ENCODE results near the gene SMKR1.

Gene SMKR1

DNA sequence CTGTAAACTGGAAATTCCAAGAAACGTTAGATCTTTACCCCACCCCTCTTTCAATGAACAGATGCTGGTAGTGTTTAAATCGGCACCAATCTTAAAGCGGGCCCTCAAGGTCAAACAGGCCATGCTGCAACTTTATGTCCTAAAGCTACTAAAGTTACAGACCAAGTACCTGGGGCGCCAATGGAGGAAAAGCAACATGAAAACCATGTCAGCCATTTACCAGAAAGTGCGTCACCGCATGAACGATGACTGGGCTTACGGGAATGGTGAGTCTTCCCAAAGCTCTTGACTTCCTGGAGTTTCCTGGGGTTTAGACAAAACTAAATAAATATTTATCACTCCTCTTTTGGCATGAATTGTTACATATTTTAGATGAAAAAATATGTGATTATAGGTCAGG is 19.6 kb upstream of the SMKR1 start:
- DNase-seq (ENCODE audit: low spot score) = no peak

DNA sequence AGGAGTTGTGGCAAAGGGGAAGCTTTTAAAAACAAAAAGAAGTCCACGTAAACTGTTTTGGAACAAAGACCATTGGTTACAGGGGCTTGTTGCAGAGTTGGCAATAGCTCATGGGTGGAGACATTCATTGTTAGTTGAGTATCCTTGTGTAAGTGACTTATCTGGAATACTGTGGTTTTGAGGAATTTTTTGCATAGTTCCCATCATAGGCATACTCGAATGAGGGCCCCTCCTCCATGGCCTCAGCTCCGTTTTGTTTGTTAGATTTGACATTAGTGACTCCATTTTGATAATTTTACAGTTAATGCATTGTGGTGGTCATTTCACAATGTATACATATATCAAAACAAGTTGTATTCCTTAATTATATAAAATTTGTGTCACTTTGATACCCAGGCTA is 12.8 kb upstream of the SMKR1 start:
- DNase-seq (ENCODE audit: low spot score) = peak; percentile 80

DNA sequence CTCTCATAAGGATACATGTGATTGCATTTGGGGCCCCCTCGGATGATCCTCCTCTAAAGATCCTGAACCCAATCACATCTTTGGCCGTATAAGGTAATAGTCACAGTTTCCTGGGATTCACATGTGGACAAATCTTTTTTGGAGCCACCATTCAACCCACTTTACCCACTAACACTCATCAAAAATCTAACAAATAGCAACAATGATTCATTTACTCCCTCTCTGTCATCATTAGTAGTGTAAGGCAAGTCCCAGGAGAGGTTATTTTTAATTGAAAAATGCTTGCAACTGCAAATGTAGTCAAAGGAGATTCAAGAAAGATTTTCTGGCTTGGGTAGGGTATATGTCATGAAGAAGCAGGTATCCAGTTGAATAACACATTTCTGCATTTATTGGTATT is 9.9 kb upstream of the SMKR1 start:
- DNase-seq (ENCODE audit: low spot score) = no peak

DNA sequence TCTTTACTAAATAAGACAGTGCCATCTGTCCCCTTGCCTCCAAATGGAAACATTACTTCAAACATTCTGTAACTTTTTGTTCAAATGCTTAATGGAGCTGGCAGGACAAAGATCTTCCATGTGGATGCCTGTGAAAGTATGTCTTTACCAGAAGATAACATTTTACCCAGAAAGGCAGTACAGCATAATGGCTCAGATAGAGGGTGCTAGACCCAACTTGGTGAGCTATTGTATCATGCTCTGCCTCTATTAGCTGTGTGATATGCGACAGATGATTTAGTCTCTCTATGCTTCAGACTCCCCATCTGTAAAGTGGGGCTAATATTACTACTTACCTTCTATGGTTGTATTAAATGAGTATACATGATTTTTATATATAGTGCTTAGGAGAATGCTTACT is 8.8 kb upstream of the SMKR1 start:
- DNase-seq (ENCODE audit: low spot score) = no peak

DNA sequence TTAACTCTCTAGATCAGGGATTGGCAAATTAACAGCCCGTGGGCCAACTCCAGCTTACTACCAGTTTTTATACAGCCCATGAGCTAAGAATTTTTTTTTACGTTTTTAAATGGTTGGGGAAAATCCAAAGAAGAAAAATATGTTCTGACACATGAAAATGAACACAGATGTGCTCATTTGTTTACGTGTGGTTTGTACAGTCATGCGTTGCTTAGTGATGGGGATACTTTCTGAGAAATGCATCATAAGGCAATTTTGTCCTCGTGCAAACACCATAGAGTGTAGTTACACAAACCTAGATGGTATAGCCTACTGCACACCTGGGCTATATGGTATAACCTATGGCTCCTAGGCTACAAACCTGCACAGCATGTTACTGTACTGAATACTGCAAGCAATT is 8.3 kb upstream of the SMKR1 start:
- peak; percentile 53 for DNase-seq (ENCODE audit: low spot score)

DNA sequence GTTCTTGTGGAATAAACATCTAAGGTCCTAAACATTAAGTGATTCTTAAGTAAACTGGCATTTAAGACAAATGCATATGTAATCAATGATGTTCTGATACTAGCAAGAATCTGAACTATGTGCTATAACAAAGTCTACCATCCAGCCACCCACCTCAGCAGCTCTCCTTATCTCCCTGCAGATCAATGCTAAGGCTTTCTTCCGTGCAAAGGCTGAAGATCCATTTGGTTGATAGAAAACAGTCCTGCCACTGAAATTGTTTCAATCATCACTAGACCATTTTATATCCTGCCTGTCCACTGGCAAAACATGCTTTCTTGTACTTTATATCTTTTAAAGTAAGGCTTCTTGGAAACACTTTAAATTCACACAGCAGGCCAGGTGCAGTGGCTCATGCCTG is 6.3 kb upstream of the SMKR1 start:
- no peak for DNase-seq (ENCODE audit: low spot score)

DNA sequence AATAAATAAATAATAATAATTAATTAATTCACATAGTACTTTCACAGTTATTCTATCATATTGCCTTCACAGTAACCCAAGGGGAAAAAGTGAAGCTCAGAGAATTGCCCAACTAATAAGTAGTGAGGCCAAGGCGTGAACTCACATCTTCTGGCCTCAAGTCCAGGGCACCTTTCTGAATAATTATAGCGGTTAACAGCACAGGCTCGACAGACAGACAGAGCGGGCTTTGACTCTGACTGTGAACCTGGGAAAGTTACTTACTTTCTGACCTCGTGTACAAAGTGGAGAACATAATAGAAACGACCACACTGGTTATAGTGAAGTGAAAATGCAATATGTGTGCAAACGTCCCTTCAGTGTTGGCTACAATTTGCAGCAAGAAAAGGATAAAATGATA is 5.7 kb upstream of the SMKR1 start:
- DNase-seq (ENCODE audit: low spot score) = no peak

DNA sequence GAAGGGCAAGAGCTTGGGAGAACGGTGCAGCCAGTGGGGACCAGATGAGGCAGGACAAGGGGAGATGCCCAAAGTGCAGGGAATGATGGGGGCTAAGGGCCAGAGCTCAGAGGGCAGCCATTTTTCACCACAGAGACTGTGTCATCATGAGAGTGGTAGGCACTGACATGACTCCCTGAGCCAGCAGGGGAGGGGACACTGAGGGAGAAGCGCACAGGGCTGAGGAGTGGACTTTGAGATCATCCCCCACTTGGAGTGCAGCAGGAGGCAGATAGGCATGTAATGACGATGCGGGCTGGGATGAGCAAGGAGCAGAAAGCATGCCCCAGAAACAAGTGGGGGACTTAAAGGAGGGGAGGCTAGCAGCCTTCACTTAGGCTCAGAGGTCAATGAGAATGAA is 5.2 kb upstream of the SMKR1 start:
- DNase-seq (ENCODE audit: low spot score) = no peak

DNA sequence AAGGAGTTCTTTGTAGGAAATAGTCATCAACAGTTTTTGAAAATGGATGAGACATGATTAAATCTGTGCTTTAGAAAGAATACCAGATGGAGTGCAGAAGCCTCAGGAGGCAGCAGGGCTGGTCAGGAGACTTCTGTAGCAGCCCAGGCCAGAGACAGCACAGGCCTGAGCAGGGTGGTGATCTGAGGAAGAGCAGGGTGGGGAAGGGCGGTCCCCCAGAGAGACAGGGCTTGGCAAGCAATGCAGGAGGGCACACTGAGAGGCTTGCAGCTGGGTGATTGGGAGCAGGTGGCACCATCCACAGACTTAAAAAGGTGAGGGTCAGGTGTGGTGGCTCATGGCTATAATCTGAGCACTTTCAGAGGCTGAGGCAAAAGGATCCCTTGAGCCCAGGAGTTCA is 4.3 kb upstream of the SMKR1 start:
- no peak for DNase-seq (ENCODE audit: low spot score)

DNA sequence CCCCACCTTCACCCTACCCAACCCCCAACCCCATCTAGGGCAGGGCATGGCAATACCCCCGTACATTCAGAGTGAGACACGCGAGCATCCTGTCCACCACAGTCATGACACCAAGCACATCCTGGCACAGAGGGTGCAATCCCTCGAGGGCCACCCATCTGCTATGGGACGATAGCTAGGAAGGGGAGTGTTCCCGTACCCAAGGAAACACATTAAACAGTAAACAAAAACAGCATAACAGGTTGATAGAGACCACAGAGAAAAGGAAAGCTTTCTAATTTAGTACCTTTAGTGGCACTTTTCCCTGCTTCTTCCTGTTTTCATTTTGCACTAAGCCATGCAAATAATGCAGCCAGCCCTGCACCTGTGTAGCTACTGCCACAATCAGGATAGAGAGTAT is 2.3 kb upstream of the SMKR1 start:
- no peak for DNase-seq (ENCODE audit: low spot score)

DNA sequence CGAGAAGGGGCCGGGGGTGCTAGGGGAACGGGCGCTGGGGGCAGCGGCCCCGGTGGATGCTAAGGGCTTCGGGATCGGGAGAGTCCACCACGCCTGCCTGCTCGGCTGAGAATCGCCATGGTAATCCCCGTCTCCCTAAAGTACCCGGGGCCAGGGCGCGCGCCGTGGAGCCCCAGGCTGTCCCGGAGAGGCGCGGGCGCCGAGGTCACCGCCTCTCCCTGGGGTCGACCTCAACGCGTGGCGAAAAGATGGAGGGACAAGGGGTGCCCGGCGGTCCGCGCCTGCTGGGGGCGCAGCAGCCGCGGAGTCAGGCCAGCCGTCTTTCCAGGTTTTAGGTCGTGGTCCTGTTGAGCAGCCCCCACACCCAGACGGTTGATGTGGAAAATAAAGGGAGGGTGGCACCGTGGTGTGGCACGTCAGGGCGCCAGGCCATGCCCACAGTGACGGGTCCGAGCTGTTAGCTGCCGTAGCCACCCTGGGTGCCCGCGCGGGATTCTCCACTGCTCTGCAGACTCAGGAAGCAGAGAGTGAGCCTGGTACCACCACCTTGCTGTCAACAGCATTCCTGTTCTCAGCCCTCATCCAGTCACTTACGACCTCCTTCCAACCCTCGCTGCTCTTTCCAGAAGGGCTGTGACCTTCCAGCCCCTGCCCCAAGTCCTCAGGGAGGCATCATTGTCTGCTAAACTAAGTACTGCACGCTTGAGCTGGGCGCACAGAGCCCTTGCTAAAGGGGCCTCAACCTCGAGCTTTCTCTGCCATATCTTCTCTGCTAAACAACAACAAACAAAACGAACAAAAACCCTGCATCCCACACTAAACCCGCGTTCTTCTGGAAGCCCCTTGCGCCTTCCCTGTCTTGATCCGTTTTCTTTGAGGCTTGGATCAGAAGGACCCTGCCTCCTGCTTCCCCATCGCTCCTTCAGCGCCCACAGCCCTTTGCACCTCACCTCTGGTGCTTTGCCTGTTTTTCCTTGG is 666 bp downstream of the SMKR1 start:
- DNase-seq (ENCODE audit: low spot score) = peak; percentile 23

DNA sequence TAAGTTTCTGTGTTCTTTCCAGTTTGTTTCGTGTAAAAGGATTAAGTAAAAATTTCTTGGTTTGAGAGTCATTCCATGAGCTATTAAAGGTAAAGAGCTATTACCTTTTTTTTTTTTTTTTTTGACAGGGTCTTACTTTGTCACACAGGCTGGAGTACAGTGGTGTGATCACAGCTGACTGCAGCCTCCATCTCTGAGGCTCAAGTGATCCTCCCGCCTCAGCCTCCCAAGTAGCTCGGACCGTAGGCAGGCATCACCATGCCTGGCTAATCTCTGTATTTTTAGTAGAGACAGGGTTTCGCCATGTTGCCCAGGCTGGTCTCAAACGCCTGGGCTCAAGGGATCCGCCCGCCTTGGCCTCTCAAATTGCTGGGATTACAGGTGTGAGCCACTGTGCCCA is 1.4 kb downstream of the SMKR1 start:
- no peak for DNase-seq (ENCODE audit: low spot score)

DNA sequence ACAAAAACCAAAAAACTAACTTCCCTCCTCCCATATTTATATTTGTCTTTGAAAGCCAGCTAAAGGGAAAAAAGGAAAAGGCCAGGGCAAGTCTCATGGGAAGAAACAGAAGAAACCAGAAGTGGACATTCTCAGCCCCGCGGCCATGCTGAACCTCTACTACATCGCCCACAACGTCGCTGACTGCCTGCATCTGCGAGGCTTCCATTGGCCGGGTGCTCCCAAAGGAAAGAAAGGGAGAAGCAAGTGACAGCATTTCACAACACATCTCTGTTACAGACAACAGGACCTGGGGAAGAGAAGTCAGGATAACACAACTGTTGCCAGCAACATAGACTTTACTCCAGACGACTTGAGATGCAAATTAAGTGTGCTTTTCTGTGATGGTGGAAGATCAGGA is 9.9 kb downstream of the SMKR1 start:
- no peak for DNase-seq (ENCODE audit: low spot score)

DNA sequence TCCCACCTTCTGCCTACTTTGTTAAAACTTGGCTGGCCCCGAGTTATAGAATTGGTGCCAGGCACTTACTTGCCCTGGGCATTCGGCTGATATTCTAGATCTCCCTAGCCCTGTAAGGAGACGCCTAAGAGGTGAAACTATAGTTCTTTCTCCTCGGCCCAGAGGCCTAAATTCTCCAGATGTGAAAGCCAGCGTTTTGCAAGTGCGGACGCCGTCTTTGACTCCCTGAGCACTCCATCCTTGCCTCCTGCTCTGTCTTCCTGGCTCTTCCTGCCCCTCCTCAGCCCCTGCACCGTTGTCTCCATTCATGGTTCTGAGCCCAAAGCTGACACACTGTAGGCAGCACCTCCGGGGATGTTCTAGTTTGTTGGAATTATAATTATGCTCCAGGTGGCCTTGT is 11.2 kb downstream of the SMKR1 start:
- no peak for DNase-seq (ENCODE audit: low spot score)

DNA sequence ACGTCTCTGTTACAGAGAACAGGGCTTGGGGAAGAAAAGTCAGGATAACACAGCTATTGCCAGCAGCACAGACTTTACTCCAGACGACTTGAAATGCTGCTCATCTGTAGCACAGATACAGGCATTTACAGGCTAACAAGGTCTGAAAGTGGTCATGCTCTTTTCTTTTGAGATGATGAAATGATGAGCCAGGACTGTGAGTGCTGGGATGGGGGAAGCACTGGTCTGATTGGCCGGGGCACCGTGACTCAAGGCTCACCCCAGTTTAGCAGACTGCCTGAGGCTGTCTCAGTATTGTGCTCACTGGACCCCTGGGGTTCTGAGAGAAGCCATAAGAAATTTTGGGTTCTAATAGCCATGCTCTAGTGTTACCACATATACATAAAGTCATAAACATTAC is 12.4 kb downstream of the SMKR1 start:
- DNase-seq (ENCODE audit: low spot score) = peak; percentile 57

DNA sequence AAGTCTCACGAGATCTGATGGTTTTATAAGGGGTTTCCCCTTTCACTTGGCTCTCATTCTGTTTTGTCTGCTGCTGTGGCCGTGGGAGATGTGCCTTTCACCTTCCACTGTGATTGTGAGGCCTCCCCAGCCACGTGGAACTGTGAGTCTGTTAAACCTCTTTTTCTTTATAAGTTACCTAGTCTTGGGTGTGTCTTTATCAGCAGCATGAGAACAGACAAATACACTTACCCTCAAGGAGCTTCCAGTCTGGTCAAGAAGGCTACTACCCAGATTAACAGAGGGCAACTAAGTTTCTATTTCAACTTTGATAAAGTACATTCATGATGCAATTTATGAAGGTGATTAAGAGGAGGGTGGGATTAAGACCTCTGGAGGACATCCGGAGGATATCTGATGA is 13.1 kb downstream of the SMKR1 start:
- no peak for DNase-seq (ENCODE audit: low spot score)

DNA sequence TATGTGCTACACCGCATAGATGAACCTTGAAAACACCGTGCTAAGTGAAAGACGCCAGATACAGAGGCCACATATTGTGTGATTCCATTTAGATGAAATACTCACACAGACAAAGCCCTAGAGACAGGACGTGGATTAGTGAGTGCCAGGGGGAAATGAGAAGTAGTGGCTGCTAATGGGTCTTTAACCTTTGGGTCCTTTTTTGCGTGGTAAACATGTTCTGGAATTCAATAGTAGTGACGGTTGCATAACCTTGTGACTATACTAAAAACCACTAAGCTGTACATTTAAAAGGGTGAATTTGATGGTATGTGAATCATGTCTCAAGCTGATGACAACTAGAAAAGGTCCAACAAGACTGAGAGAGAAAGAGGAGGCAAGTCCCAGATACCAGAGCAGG is 15.6 kb downstream of the SMKR1 start:
- DNase-seq (ENCODE audit: low spot score) = no peak

DNA sequence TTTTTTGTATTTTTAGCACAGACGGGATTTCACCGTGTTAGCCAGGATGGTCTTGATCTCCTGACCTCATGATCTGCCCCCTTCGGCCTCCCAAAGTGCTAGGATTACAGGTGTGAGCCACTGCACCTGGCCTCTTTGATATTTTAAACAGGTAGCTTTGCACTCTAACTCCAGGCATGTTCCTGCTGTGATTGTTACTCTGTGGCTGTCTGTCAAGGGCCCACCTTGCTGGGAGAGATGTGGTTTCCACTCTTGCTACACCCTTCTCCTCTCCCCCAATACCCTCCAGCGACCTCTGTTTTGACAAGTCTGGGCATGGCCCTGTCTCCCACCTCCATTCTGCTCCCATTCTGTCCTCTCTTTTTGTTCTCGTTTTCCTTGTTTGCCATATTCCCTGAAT is 17.1 kb downstream of the SMKR1 start:
- DNase-seq (ENCODE audit: low spot score) = no peak

DNA sequence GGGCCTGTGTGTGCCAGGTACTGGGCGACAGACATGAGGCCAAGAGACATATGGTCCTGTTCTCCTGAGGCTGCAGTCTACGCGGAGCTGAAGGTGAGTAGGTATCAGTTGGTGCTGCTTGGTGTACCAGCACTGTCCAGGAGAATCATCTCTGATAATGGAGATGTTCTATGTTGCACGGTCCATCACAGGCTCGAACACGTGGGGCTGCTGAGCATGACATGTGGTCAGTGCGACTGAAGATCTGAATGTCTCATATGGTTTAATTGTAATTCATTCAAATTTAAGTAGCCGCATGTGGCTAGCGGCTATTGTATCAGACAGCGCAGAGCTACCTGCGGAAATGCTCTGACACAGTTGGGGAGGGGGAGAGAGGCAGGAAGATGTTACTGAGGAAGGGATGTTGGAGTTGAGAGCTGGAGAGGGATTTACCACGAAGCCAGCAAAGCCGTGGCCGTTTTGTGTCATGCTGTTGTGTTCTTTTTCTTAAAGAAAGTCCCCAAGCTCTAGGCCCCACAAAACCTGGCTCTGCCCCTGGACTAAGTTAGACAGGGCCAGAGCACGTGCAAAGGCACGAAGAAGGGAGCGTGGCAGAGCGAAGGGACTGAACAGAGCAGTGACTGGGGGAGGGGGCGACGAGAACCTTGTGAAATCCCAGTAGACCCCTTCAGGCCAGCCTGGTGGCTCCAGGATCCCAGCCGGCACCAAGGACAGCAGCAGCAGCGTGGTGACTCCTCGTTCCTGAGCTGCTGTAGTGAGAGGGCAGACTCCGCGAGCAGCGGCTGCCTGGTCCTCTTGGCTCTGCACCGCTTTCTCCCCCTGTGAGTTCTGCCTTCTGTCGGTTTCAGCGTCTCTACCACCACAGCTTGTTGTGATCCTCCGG is 20.0 kb downstream of the SMKR1 start:
- peak; percentile 40 for DNase-seq (ENCODE audit: low spot score)

DNA sequence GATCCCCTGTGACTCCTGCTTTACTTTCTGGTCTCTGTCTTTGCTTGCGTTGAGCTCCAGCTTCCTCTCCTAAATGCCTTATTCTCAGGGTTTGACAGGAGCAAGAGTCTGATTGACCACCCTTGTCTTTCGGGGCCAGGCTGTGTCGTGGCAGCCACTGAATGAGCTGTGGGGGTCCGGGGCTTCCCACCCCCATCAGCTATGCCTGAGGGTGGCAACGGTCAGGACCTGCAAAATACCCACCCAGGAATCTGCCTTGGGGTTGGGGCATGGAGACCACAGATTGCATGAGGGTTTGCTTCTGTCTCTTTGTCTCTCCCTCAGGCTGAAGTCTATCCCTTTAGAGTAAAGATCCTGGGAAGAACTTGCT is 20.6 kb downstream of the SMKR1 start:
- DNase-seq (ENCODE audit: low spot score) = no peak

DNA sequence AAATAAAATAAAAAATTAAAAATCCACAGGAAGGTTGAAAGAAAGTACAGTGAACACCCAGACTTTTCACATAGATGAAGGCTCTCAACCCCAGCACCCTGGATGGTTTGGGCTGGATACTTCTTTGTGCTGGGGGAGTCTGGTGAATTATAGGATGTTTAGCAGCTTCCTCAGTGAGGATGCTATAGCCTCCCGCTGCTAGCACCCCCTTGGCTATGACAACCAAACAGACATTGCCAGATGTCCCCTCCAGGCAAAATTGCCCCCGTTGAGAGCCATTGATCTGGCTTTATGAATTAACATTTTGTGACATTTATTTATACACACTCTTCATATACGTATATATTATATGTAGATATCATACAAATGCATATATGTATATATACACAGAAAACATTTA is 21.6 kb downstream of the SMKR1 start:
- DNase-seq (ENCODE audit: low spot score) = no peak

DNA sequence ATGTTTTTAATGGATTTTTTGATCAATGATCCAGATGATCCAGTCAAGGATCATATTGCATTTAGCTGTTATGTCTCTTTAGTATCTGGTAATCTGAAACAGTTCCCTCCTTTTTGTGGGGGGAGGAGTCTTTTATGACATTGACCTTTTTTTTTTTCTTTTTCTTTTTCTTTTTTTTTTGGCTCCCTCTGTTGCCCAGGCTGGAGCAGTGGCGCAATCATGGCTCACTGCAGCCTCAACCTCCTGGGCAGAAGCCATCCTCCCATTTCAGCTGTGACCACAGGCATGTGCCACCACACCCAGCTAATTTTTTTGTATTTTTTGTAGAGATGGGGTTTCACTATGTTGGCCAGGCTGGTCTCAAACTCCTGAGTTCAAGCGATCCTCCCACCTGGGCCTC is 22.1 kb downstream of the SMKR1 start:
- peak; percentile 68 for DNase-seq (ENCODE audit: low spot score)

DNA sequence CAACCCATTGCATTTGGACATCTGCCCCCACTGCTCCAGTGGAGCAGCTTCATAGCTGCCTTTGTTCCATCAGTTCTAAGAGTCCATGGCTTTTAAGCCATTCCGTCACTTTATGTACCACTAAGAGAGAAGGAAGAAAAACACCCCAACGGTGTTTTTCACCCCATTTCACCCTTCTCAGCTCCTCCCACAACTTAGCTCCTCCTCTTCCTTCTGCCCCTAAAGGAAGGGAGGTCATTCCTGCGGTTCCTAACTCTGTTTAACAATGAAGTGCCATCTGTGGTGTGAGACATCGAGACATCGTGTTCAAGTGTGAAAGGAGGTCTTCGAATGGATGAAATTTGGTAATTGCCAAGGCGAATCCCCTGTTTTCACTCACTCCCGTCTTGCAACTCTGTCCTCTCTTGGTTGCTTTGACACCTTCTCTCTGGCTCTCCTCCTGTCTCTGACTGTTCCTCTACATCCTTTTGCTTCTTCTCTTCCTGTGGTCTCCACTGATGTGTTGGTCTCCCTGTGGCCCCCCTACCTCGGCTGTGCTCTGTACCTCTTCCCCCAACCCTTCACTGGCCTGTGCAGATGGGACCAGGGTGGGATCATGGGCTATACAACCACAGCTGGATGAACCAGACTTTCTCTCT is 23.0 kb downstream of the SMKR1 start:
- DNase-seq (ENCODE audit: low spot score) = no peak

Measured in GM03348 (cell line).